Measurements from ENCODE around the gene MDGA2.

The MDGA2 gene

GRCh38 chr14:47103771-47104170 is 571.6 kb downstream of the MDGA2 start:
- no peak for DNase-seq (ENCODE audit: low read depth)
- H3K4me3 ChIP-seq (ENCODE audit: low read depth, low read length) = no peak overlapping the region
- TF ChIP-seq CTCF (IDR thresholded peaks at IDR 0.05; ENCODE audit: insufficient read depth, low read depth, low read length, missing control alignments) = no peak

GRCh38 chr14:47102472-47102871 is 572.9 kb downstream of the MDGA2 start:
- no peak overlapping the region for H3K4me3 ChIP-seq (ENCODE audit: low read depth, low read length)
- DNase-seq (ENCODE audit: low read depth) = no peak
- no peak for TF ChIP-seq CTCF (IDR thresholded peaks at IDR 0.05; ENCODE audit: insufficient read depth, low read depth, low read length, missing control alignments)

DNA sequence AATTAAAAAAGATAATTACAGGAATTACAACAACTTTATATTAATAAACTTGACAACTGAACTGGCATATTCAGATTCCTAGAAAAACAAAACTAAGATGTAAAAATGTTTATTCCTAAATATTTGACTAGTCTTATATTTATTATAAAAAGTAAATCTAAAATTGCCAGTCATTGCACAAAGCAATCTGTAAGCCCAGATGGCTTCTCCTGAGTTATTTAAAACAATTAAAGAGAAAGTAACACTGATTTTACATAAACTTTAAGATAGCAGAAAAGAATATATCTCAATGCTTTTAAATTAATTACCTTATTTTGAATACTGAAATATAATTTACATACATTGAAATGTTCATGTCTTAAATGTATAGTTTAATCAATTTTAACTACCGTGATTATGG is 589.7 kb downstream of the MDGA2 start:
- no peak for TF ChIP-seq CTCF (IDR thresholded peaks at IDR 0.05; ENCODE audit: insufficient read depth, low read depth, low read length, missing control alignments)
- H3K4me3 ChIP-seq (ENCODE audit: low read depth, low read length) = no peak overlapping the region
- DNase-seq (ENCODE audit: low read depth) = no peak

GRCh38 chr14:47065326-47065725 is 610.1 kb downstream of the MDGA2 start:
- no peak for DNase-seq (ENCODE audit: low read depth)
- no peak for TF ChIP-seq CTCF (IDR thresholded peaks at IDR 0.05; ENCODE audit: insufficient read depth, low read depth, low read length, missing control alignments)

DNA sequence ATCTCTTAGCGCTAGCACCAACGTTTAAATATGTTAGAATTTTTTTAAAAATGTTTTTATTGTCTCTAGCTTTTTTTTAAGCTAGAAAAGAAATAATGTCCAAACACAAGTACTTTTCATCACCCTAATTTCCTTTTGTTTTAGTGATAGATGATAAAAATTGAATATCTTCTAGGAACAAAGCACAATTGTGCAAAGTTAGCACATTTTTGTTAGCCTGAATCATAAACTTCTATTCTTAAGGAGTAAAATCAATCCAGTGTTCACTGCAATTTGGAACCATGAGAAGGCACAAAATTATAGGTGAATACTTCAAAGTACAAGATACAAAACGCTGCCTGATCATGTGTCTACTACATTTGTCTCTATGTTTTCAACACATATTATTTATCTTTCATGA is 615.4 kb downstream of the MDGA2 start:
- TF ChIP-seq CTCF (IDR thresholded peaks at IDR 0.05; ENCODE audit: insufficient read depth, low read depth, low read length, missing control alignments) = no peak
- no peak overlapping the region for H3K4me3 ChIP-seq (ENCODE audit: low read depth, low read length)
- no peak for DNase-seq (ENCODE audit: low read depth)

More at GRCh38 chr14:47065326-47065725, 610.1 kb downstream of the MDGA2 start:
- H3K4me3 ChIP-seq (ENCODE audit: low read depth, low read length) = no peak overlapping the region

DNA sequence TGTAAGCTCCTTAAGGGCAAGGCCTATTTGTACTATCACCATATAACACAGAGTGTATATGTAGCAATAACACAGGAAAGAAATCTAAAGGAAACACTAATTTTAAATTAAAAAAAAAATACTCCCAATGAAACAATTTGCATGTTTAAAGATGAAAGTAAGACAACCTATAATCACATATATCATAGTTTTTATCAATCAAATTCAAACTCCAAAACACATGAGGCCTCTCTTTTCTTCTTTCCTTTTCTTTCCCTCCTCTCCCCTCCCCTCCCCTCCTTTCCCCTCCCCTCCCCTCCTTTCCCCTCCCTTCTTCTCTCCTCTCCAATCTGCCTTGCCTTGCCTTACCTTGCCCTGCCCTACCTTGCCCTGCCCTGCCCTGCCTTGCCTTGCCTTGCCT is 618.0 kb downstream of the MDGA2 start:
- DNase-seq (ENCODE audit: low read depth) = no peak
- no peak for TF ChIP-seq CTCF (IDR thresholded peaks at IDR 0.05; ENCODE audit: insufficient read depth, low read depth, low read length, missing control alignments)
- H3K4me3 ChIP-seq (ENCODE audit: low read depth, low read length) = no peak overlapping the region

DNA sequence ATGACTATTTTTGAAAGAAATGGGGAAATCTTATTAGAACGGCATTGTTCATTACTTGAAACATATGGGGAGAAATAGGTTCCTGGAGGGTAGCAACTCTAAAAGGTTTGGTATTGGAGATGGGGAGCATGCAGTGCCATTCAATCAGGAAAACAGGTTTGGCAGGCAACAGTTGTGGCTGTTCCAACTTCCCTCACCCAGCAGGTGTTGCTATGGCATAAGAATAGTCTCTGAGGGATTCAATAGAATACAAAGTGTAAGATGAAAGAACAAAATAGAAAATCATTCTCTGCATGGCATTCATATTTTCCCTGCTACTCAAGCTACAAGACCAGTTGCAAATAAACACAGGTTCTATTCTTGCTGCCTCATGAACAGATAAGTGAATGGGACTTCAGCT is 630.6 kb downstream of the MDGA2 start:
- no peak for DNase-seq (ENCODE audit: low read depth)
- H3K4me3 ChIP-seq (ENCODE audit: low read depth, low read length) = no peak overlapping the region
- no peak for TF ChIP-seq CTCF (IDR thresholded peaks at IDR 0.05; ENCODE audit: insufficient read depth, low read depth, low read length, missing control alignments)
